Fibroblast of the conjunctiva (primary cell): ENCODE measurements around the gene CST4.
"Not testable (repeated sequence)": the region's sequence is repeated elsewhere in the genome, so short reads cannot be mapped to it uniquely, and the experiment has no call there.

Source experiments
- DNase-seq: peaks from one replicate; pipeline ENCODE4 v3.0.0-alpha.2; 2010; ENCODE audit warnings: low read depth

The CST4 gene, protein sequence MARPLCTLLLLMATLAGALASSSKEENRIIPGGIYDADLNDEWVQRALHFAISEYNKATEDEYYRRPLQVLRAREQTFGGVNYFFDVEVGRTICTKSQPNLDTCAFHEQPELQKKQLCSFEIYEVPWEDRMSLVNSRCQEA

GRCh38 chr20:23688684-23689398 lies at the start of gene CST4:
Gene CST4 (minus strand): TSS chr20:23689038. CDS start chr20:23688969, 69 bp downstream.
- not testable (repeated sequence) for DNase-seq

DNA sequence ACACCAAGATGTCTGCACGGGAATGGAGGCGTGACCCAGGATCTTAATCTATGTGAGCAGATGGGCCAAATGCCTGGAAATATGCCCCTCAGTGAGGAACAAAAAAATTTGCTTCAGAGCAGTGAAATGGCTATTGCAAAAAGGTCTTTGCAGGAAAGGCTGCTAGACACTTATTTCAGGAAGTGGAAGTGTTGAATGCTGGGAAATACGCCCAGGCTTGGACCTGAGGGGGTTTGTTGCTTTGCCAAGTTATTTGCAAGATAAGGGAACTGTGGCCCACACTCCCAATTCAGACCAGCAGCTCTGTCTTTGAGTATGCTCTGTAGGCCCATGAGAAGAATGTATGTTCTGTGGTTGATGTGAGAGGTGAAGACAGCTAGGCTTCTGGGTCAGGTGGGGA lies 46.6 kb upstream of the CST4 start:
- DNase-seq, result not testable (repeated sequence)

DNA sequence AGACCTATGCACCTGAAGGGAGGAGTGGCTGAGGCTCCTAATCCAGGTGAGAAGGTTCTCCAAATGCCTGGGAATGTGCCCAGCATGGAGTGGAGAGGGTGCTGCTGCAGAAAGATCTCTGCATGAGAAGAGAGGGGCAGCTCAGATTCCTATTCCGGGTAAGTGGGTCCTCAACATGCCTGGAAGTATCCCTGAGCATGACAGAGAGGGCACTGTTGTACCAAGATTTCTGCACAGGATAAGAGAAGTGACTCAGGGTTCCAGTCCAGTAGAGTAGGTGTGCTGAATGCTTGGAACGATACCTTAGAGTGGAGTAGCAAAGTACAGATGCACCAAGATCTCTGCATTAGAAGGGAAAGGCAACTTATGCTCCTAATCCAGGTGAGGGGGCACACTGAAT lies 46.1 kb upstream of the CST4 start:
- not testable (repeated sequence) for DNase-seq

DNA sequence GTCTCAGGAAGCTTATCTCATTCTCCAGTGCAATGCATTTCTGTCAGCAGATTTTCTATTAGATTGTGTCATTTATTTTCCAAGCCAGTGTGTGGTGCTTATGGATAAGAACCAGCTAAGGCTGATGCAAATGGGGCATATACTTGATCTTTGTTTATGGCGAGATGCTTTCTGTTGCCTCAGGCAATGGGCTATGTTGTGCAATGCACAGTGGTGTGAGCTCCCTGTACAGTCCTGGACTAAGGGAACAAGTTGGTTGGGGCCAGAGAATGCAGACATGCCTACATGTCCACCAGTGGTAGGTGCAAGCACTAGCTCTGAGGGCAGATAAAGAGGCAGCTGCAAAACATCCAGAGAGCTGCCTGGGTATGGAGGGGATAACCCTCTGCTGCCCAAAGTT lies 45.6 kb upstream of the CST4 start:
- not testable (repeated sequence) for DNase-seq

GRCh38 chr20:23727016-23727415 lies 38.2 kb upstream of the CST4 start:
- DNase-seq, result no peak

GRCh38 chr20:23725102-23725501 lies 36.3 kb upstream of the CST4 start:
- DNase-seq, result no peak

- DNase-seq, result not testable (repeated sequence)
These were observed 34.9 kb upstream of the CST4 start for GRCh38 chr20:23723659-23724307.

DNA sequence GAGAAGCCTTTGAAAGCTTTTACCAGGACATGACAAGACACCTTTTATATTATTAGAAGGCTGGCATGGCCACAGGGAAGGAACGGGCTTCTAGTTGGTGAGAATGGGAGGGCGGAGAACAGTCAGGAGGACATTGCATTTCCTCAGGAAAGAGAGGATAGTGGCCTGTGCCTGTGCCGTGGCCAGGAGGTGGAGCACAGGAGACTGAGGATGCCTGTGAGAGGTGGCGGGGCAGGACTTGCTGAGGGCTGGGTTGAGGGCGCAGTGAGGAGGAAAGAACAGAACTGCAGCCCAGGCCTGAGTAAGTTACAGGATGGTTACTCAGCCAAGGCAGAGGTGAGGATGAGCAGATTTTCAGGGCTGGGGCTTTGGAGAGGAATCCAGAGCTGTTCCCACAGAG lies 34.0 kb upstream of the CST4 start:
- DNase-seq, result not testable (repeated sequence)

DNA sequence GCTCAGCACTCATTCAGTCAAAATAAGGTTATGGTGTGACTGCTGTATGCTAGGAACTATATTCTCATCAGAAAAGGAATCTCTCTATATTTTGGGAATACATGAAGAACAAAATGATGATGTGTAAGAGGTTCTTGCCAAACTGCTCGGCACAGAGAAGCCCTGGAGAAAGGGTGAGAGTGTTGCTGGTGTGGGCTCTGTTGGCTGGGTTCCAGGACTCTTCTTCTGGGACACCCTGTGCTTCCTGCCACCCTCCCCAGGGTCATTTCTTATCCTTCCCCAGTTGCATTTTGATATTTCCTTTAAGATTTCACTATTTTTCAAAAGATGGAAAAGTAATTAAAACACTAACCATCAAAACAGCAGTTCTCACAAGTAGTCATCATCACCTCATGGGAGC lies 33.1 kb upstream of the CST4 start:
- no peak for DNase-seq

DNA sequence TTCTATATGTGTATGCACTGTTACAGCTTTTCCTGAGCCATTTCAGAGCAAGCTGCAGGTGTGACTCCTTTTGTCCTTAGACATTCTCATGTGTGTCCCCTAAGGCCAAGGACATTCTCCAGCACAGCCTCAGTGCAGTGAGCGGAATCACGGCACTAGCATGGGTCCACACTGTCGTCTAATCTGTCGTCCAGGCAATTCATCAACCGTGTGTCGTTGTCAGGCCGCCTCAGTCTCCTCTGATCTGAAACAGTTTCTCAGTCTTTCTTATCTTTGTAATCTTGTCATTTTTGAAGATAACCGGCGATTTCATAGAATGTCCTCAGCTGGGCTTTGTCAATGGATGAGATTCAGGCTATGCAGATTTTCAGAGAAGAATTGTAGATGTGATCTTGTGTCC lies 30.5 kb upstream of the CST4 start:
- not testable (repeated sequence) for DNase-seq

DNA sequence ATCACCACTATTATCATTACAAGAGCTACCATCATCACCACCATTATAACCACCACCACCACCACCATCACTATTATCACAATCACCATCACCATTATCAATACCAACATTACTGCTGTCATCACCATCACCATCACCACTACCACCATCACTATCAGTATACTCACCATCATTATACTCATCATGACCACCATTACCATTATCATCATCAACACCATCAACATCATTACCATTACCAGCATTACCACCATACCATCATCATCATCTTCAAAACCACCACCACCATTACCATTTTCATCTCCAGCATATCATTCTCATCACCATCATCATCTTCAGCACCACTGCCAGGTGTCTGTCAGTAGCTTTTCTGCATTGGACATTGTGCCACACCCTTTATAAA lies 22.9 kb upstream of the CST4 start:
- DNase-seq, result not testable (repeated sequence)

DNA sequence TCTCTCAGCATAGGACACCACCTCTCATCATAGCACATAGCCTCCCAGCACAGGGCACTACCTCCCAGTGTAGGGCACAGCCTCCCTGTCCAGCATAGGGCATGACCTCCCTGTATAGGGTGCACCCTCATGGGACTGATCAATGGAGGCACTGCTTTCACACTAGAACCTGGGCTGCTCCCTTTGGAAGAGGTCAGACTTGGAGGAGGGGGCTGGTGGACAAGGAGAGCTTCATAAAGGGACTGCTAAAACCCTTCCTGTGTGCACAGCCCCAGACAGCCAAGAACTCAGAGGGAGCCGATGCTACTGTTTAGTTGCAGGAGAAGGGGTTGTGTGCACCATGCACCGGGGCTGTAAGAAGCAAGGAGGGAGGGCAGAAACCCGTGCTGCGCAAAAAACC lies 21.9 kb upstream of the CST4 start:
- DNase-seq, result no peak

DNA sequence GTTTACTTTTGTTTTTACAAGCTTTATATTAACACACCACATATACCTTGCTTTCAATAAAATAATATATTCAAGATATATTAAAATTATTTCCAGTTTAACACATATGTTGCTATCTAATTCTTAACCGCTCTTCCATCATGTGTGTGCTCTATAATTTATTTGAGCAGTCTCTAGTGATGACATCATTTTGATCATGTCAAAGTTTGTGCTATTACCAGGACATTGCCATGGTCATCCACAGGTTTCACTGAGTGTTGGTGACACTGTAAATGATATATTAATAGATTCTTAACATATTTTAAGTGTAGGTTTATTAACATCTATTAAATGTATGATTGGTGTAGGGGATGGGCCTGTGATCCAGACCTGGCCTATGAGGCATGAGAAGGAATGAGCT lies 17.1 kb upstream of the CST4 start:
- no peak for DNase-seq

GRCh38 chr20:23702021-23702420 lies 13.2 kb upstream of the CST4 start:
- no peak for DNase-seq

- DNase-seq, result no peak
These were observed 12.1 kb upstream of the CST4 start for GRCh38 chr20:23700931-23701330.

GRCh38 chr20:23697947-23698346 lies 9.1 kb upstream of the CST4 start:
- DNase-seq, result no peak

- not testable (repeated sequence) for DNase-seq
These were observed 6.2 kb upstream of the CST4 start for GRCh38 chr20:23695068-23695395.

GRCh38 chr20:23694178-23695067 lies 5.6 kb upstream of the CST4 start:
- DNase-seq, result not testable (repeated sequence)

DNA sequence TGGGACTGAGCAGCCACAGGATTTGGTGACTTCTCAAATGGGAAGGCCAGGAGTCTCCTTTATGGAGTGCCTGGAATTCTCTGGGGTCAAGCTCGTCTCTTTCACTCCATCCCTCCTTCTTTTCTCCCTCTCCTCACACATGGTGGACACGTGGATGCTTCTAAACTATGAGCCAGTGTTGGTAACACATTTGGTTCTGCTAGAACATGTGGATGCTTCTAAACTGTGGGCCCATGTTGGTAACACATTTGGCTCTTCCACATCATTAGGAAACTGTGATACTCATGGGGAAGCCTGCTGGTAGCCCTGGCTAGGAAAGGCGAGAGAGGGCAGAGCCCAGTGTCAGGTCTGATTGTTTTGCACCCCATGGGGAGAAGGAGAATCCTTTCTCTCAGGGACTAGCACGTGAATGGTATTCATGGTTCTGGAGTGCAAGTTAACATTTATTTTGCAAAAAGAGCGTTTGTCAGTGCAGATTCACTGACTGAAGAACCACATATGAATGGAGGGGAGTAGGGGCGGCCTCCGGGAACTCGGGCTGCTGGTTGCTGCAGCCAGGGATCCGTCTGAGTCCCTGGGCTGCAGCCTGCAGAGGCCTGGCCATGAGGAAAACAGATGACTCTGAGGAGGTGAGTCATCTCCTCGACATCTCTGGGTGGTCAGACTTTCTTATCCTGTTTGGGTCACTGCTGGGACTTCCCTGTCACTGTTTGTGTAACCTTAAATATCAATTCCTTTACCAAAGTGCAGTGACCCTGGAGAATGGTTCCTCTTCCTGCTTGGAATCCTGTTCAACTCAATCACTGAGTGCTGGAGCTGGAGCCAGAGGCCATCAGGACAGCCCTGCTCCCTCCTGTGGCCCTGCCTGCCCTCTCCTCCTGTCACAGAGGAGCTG lies 4.1 kb upstream of the CST4 start:
- DNase-seq, result peak; percentile 4

DNA sequence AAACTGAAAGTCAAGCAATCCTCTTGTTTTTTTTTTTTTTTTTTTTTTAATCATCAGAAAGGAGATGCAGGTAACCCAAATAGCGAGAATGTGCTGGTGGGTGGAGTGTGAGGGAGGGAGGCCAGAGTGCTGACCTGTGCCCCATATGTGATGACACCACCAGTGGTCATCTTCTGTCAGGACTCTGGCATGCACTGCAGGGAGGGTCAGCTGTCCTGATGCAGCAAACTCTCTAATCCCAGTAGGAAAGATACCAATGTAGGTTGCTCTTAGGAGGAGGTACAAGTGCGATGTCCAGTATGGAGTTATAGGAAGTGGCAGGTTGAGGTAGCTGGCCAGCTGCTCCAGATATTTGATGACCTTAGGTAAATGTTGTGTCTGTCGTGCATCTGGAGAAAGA lies 2.8 kb upstream of the CST4 start:
- no peak for DNase-seq

GRCh38 chr20:23690581-23690980 lies 1.7 kb upstream of the CST4 start:
- no peak for DNase-seq

- DNase-seq, result no peak
These were observed 507 bp upstream of the CST4 start for GRCh38 chr20:23689399-23689690.
